GM12801 (cell line): ENCODE data around the gene COL5A1.

Experiments
- CTCF ChIP-seq: IDR thresholded peaks from one replicate; pipeline ENCODE4 v1.5.1; 2011; ENCODE audit warnings: control low read depth; ENCODE audit not compliant: insufficient read length; ENCODE audit errors: extremely low read depth

Gene COL5A1

GRCh38 chr9:134885679-134886412, 244.2 kb downstream of the COL5A1 start:
- TF ChIP-seq CTCF = no peak

- TF ChIP-seq CTCF = no peak
These were observed 244.9 kb downstream of the COL5A1 start for GRCh38 chr9:134886413-134886913.

GRCh38 chr9:134887219-134887618, 245.6 kb downstream of the COL5A1 start:
- TF ChIP-seq CTCF = no peak

- TF ChIP-seq CTCF = no peak
These were observed 246.3 kb downstream of the COL5A1 start for GRCh38 chr9:134887686-134888602.

GRCh38 chr9:134888603-134889190, 247.1 kb downstream of the COL5A1 start:
- no peak for TF ChIP-seq CTCF

GRCh38 chr9:134889386-134890154, 248.0 kb downstream of the COL5A1 start:
- TF ChIP-seq CTCF = no peak
